ENCODE results near the gene RAB28.

DNA sequence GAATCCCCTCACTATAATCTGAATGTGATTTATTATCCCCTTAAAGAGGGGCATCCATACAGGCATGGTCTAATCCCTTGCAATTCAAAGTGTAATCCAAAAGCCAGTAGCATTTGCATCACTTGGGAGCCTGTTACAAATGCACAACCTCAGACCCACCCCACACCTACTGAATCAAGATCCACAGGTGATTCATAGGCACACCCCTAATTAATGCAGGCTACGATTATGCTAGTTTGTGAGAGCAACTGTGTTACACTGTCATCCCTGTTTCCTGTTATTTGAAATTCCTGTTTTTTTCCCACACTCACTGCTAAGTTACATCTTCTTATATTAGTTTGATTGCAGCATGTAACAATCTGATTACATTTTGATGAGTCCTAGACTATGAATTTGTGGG lies 120.0 kb downstream of the RAB28 start:
- TF ChIP-seq CTCF (IDR thresholded peaks at IDR 0.05) (no peak), NR3C1 (CRISPR knock-in tag; conservative IDR thresholded peaks at IDR 0.05; ENCODE audit: low read depth) (no peak), PREB (CRISPR knock-in tag; IDR thresholded peaks at IDR 0.05; ENCODE audit: borderline replicate concordance) (no peak), ATF2 (CRISPR knock-in tag; IDR thresholded peaks at IDR 0.05; ENCODE audit: borderline replicate concordance, low read depth) (no peak), HMGA2 (CRISPR knock-in tag; IDR thresholded peaks at IDR 0.05) (no peak)
- TF ChIP-seq, protein P1, sequence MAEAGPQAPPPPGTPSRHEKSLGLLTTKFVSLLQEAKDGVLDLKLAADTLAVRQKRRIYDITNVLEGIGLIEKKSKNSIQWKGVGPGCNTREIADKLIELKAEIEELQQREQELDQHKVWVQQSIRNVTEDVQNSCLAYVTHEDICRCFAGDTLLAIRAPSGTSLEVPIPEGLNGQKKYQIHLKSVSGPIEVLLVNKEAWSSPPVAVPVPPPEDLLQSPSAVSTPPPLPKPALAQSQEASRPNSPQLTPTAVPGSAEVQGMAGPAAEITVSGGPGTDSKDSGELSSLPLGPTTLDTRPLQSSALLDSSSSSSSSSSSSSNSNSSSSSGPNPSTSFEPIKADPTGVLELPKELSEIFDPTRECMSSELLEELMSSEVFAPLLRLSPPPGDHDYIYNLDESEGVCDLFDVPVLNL (CRISPR knock-in tag; IDR thresholded peaks at IDR 0.05; ENCODE audit: borderline replicate concordance, low read depth), result no peak
